WTC11 (cell line): ENCODE data around the gene OPCML. TPM values are rescaled to one million over a fixed set of nuclear protein-coding genes. Genes with fewer than 3 reads are reported as not detected.

Experiments used
- ATAC-seq: fragments of 200-7000 bp; cut with Tn5 transposase; 2 replicates; pipeline ENCODE4 v1.10.0; 2021; ENCODE audit warnings: mild to moderate bottlenecking, moderate library complexity
- CTCF ChIA-PET: fragments of 300-600 bp; sonication (Branson Sonifier 250); formaldehyde crosslinking; loops from one replicate; lab custom pipeline; 2021; ENCODE audit warnings: antibody characterized with exemption; lab: Charles Lee
- POLR2A ChIA-PET: fragments of 350-600 bp; sonication (Branson Sonifier 250); formaldehyde crosslinking; loops from one replicate; lab custom pipeline; 2021; ENCODE audit warnings: antibody characterized with exemption; lab: Charles Lee
- DNase-seq: peaks from one replicate; pipeline ENCODE4 v3.0.0; 2021; ENCODE audit warnings: low spot score
- H3K27ac Mint-ChIP-seq: 2 replicates; pipeline ENCODE4 v1.8.0; 2021; ENCODE audit warnings: mixed read lengths
- H3K27me3 Mint-ChIP-seq: 2 replicates; pipeline ENCODE4 v1.8.0; 2021; ENCODE audit warnings: low read depth, mild to moderate bottlenecking, moderate library complexity, mixed read lengths
- H3K36me3 Mint-ChIP-seq: 2 replicates; pipeline ENCODE4 v1.8.0; 2021; ENCODE audit warnings: mixed read lengths
- H3K4me1 Mint-ChIP-seq: 2 replicates; pipeline ENCODE4 v1.8.0; 2022; ENCODE audit warnings: mixed read lengths
- H3K4me3 Mint-ChIP-seq: 2 replicates; pipeline ENCODE4 v1.8.0; 2021; ENCODE audit warnings: mild to moderate bottlenecking, moderate library complexity, mixed read lengths
- H3K9me3 Mint-ChIP-seq: 2 replicates; pipeline ENCODE4 v1.8.0; 2021; ENCODE audit warnings: mixed read lengths
- MXD4 ChIP-seq: fragments of 250-450 bp; sonication (Bioruptor Pico); IDR thresholded peaks from 2 replicates; pipeline ENCODE4 v1.8.0; 2021; ENCODE audit warnings: mild to moderate bottlenecking, moderate library complexity, borderline replicate concordance
- NFATC4 ChIP-seq: fragments of 250-450 bp; sonication (Bioruptor Pico); IDR thresholded peaks from 2 replicates; pipeline ENCODE4 v1.9.0; 2021; ENCODE audit warnings: mild to moderate bottlenecking
- NFE2L1 ChIP-seq: sonication (generic); formaldehyde crosslinking; IDR thresholded peaks from 2 replicates; pipeline ENCODE4 v1.8.1; 2023; ENCODE audit warnings: missing genetic modification reagents
- NR2C2 ChIP-seq: sonication (generic); formaldehyde crosslinking; IDR thresholded peaks from 2 replicates; pipeline ENCODE4 v1.8.0; 2022; ENCODE audit warnings: mild to moderate bottlenecking, missing genetic modification reagents
- TCF7 ChIP-seq: sonication (generic); formaldehyde crosslinking; IDR thresholded peaks from 2 replicates; pipeline ENCODE4 v1.8.0; 2022; ENCODE audit warnings: mild to moderate bottlenecking, low read depth, missing genetic modification reagents, moderate library complexity
- TP53 ChIP-seq: sonication (generic); formaldehyde crosslinking; IDR thresholded peaks from 2 replicates; pipeline ENCODE4 v1.8.1; 2023; ENCODE audit warnings: mild to moderate bottlenecking, missing genetic modification reagents
- ZNF121 ChIP-seq: sonication (generic); formaldehyde crosslinking; IDR thresholded peaks from 2 replicates; pipeline ENCODE4 v1.8.0; 2023; ENCODE audit warnings: missing genetic modification reagents
- ZNF138 ChIP-seq: sonication (generic); formaldehyde crosslinking; conservative IDR thresholded peaks from 2 replicates; pipeline ENCODE4 v1.8.1; 2022; ENCODE audit warnings: mild to moderate bottlenecking, moderate library complexity, missing genetic modification reagents
- ZNF219 ChIP-seq: sonication (generic); formaldehyde crosslinking; IDR thresholded peaks from 2 replicates; pipeline ENCODE4 v1.8.0; 2023; ENCODE audit warnings: missing genetic modification reagents, mild to moderate bottlenecking, borderline replicate concordance
- ZNF232 ChIP-seq: sonication (generic); formaldehyde crosslinking; IDR thresholded peaks from 2 replicates; pipeline ENCODE4 v1.8.0; 2022; ENCODE audit warnings: mild to moderate bottlenecking, missing genetic modification reagents
- ZNF396 ChIP-seq: fragments of 250-450 bp; sonication (Bioruptor Pico); IDR thresholded peaks from 2 replicates; pipeline ENCODE4 v1.8.0; 2021; ENCODE audit warnings: mild to moderate bottlenecking, moderate library complexity, borderline replicate concordance
- ZNF416 ChIP-seq: fragments of 250-450 bp; sonication (Bioruptor Pico); IDR thresholded peaks from 2 replicates; pipeline ENCODE4 v1.9.0; 2021; ENCODE audit warnings: mild to moderate bottlenecking, inconsistent platforms
- total RNA-seq: library from RNA; stranded (reverse); gene quantifications from 3 replicates; pipeline ENCODE4 v1.2.3, GENCODE V29; 2021
- TF ChIP-seq, protein P1 (sequence below): sonication (generic); formaldehyde crosslinking; IDR thresholded peaks from 2 replicates; pipeline ENCODE4 v1.8.0; 2023; ENCODE audit warnings: mild to moderate bottlenecking, missing genetic modification reagents
- TF ChIP-seq, protein P2 (sequence below): fragments of 250-450 bp; sonication (Bioruptor Pico); IDR thresholded peaks from 2 replicates; pipeline ENCODE4 v1.9.0; 2021; ENCODE audit warnings: mild to moderate bottlenecking, borderline replicate concordance
- TF ChIP-seq, protein P3 (sequence below): sonication (generic); formaldehyde crosslinking; IDR thresholded peaks from 2 replicates; pipeline ENCODE4 v1.8.1; 2022; ENCODE audit warnings: mild to moderate bottlenecking, missing genetic modification reagents, moderate library complexity, borderline replicate concordance
- TF ChIP-seq, protein P4 (sequence below): fragments of 250-450 bp; sonication (Bioruptor Pico); IDR thresholded peaks from 2 replicates; pipeline ENCODE4 v1.9.0; 2021; ENCODE audit warnings: mild to moderate bottlenecking
- TF ChIP-seq, protein P5 (sequence below): sonication (generic); formaldehyde crosslinking; IDR thresholded peaks from 2 replicates; pipeline ENCODE4 v1.8.1; 2023; ENCODE audit warnings: mild to moderate bottlenecking, missing genetic modification reagents, moderate library complexity

Gene OPCML
- total RNA-seq, 1 experiment from 2014 or later, result 1.5 TPM

DNA sequence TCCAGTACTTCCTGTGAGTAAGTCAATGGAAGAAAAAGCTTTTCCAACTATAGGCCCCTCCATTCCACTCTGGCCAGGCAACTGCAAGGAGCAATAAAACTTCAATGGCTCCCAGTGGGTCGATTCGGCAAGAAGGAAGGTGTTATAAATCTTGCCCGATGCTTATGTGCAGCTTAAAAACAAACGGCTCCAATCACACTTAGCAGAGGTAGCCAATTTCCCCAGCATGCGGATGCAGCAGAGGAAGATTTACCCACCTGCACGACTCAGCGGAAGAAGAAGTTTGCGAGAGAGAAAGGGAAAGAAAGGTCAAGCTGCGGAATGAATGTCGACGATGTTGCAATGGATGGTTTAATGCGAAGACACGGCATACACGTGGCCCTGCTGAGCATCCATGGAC, 141.5 kb downstream of the OPCML start:
- Mint-ChIP-seq H3K27me3 (no peaks in the 10 kb centered on the region), H3K36me3 (no peaks in the 10 kb centered on the region), H3K27ac (no peak overlapping the region), H3K9me3 (no peaks in the 10 kb centered on the region), H3K4me3 (no peak overlapping the region), H3K4me1 (peaks cover 9% of the 10 kb centered on the region)
- no peak for DNase-seq
- CTCF ChIA-PET, result interaction anchor here (1.2 to 1.5 kb wide), 3 partner anchors 228 to 431 kb away, joined by 3 to 4 read pairs (median 3); no protein-coding TSS in a partner anchor
- ATAC-seq, result no peak
- no peak for TF ChIP-seq TCF7
- no peak for TF ChIP-seq NR2C2 (CRISPR knock-in tag)
- TF ChIP-seq, protein P1, sequence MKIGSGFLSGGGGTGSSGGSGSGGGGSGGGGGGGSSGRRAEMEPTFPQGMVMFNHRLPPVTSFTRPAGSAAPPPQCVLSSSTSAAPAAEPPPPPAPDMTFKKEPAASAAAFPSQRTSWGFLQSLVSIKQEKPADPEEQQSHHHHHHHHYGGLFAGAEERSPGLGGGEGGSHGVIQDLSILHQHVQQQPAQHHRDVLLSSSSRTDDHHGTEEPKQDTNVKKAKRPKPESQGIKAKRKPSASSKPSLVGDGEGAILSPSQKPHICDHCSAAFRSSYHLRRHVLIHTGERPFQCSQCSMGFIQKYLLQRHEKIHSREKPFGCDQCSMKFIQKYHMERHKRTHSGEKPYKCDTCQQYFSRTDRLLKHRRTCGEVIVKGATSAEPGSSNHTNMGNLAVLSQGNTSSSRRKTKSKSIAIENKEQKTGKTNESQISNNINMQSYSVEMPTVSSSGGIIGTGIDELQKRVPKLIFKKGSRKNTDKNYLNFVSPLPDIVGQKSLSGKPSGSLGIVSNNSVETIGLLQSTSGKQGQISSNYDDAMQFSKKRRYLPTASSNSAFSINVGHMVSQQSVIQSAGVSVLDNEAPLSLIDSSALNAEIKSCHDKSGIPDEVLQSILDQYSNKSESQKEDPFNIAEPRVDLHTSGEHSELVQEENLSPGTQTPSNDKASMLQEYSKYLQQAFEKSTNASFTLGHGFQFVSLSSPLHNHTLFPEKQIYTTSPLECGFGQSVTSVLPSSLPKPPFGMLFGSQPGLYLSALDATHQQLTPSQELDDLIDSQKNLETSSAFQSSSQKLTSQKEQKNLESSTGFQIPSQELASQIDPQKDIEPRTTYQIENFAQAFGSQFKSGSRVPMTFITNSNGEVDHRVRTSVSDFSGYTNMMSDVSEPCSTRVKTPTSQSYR (CRISPR knock-in tag), result no peak
- POLR2A ChIA-PET, result no interaction called here

DNA sequence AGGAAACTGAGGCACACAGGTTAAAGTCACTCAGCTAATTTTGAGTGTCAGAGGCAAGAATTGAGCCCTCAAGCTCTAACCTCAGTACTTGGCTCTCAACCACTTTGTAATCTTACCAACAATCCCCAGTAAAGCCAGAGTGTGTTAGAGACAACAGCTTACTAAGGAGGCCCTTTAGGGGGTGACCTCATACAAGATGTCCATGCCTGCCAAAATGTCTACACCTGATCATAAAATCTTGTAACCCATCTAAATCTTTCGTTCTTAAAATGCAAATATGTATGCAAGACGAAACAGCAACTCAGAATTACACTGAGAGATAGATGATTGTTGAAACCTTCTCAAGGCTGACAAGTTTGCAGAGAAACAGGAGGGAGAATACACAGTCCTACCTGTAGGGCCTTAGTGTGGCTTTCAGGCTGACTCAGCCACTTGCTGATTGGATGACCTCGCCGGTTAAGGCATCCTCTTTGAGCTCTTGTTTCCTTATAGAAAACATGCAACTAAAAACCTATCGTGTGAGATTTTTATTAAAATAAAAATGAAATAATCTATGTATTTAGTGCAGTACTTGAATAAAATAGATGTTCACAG, 143.2 kb downstream of the OPCML start:
- H3K4me1 Mint-ChIP-seq, result peaks cover 12% of the 10 kb centered on the region
- POLR2A ChIA-PET, result no interaction called here
- no peak overlapping the region for H3K4me3 Mint-ChIP-seq
- no peaks in the 10 kb centered on the region for H3K9me3 Mint-ChIP-seq
- no peaks in the 10 kb centered on the region for H3K27me3 Mint-ChIP-seq
- no peak overlapping the region for H3K27ac Mint-ChIP-seq
- DNase-seq (no peak), ATAC-seq (no peak)
- no peak for TF ChIP-seq MXD4 (CRISPR knock-in tag)
- TF ChIP-seq, protein P2, sequence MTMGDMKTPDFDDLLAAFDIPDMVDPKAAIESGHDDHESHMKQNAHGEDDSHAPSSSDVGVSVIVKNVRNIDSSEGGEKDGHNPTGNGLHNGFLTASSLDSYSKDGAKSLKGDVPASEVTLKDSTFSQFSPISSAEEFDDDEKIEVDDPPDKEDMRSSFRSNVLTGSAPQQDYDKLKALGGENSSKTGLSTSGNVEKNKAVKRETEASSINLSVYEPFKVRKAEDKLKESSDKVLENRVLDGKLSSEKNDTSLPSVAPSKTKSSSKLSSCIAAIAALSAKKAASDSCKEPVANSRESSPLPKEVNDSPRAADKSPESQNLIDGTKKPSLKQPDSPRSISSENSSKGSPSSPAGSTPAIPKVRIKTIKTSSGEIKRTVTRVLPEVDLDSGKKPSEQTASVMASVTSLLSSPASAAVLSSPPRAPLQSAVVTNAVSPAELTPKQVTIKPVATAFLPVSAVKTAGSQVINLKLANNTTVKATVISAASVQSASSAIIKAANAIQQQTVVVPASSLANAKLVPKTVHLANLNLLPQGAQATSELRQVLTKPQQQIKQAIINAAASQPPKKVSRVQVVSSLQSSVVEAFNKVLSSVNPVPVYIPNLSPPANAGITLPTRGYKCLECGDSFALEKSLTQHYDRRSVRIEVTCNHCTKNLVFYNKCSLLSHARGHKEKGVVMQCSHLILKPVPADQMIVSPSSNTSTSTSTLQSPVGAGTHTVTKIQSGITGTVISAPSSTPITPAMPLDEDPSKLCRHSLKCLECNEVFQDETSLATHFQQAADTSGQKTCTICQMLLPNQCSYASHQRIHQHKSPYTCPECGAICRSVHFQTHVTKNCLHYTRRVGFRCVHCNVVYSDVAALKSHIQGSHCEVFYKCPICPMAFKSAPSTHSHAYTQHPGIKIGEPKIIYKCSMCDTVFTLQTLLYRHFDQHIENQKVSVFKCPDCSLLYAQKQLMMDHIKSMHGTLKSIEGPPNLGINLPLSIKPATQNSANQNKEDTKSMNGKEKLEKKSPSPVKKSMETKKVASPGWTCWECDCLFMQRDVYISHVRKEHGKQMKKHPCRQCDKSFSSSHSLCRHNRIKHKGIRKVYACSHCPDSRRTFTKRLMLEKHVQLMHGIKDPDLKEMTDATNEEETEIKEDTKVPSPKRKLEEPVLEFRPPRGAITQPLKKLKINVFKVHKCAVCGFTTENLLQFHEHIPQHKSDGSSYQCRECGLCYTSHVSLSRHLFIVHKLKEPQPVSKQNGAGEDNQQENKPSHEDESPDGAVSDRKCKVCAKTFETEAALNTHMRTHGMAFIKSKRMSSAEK, result no peak
- TF ChIP-seq, protein P3, sequence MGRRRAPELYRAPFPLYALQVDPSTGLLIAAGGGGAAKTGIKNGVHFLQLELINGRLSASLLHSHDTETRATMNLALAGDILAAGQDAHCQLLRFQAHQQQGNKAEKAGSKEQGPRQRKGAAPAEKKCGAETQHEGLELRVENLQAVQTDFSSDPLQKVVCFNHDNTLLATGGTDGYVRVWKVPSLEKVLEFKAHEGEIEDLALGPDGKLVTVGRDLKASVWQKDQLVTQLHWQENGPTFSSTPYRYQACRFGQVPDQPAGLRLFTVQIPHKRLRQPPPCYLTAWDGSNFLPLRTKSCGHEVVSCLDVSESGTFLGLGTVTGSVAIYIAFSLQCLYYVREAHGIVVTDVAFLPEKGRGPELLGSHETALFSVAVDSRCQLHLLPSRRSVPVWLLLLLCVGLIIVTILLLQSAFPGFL (CRISPR knock-in tag), result no peak
- CTCF ChIA-PET, result interaction anchor here (1.0 to 1.3 kb wide), 2 partner anchors 92 to 141 kb away, joined by 3 read pairs; no protein-coding TSS in a partner anchor
- H3K36me3 Mint-ChIP-seq, result no peaks in the 10 kb centered on the region

DNA sequence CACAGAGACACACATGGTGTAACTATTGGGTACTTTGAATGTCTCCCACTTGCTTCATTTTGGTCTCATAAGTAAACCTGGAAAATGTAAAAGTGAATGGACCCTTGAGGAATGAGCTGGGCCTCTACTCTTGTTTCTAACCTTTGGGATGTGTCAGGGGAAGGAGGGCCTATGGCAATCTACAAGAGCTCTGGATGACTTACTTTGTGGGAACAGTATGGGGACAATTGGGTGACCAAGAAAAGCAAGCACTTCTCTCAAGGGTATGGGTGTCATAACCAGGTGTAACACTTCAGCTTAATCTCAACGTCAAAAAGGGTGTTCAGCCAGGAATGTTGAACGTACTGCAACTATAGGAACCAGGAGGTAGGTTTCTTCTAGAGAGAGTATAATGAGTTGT, 144.0 kb downstream of the OPCML start:
- no peak for DNase-seq
- POLR2A ChIA-PET, result no interaction called here
- Mint-ChIP-seq H3K4me1 (peaks cover 12% of the 10 kb centered on the region), H3K36me3 (no peaks in the 10 kb centered on the region), H3K27ac (no peak overlapping the region), H3K9me3 (no peaks in the 10 kb centered on the region), H3K4me3 (no peak overlapping the region), H3K27me3 (no peaks in the 10 kb centered on the region)
- CTCF ChIA-PET, result interaction anchor here (1.3 kb wide), 1 partner anchor 142 kb away, joined by 3 read pairs; no protein-coding TSS in a partner anchor
- no peak for ATAC-seq
- TF ChIP-seq, protein P4, sequence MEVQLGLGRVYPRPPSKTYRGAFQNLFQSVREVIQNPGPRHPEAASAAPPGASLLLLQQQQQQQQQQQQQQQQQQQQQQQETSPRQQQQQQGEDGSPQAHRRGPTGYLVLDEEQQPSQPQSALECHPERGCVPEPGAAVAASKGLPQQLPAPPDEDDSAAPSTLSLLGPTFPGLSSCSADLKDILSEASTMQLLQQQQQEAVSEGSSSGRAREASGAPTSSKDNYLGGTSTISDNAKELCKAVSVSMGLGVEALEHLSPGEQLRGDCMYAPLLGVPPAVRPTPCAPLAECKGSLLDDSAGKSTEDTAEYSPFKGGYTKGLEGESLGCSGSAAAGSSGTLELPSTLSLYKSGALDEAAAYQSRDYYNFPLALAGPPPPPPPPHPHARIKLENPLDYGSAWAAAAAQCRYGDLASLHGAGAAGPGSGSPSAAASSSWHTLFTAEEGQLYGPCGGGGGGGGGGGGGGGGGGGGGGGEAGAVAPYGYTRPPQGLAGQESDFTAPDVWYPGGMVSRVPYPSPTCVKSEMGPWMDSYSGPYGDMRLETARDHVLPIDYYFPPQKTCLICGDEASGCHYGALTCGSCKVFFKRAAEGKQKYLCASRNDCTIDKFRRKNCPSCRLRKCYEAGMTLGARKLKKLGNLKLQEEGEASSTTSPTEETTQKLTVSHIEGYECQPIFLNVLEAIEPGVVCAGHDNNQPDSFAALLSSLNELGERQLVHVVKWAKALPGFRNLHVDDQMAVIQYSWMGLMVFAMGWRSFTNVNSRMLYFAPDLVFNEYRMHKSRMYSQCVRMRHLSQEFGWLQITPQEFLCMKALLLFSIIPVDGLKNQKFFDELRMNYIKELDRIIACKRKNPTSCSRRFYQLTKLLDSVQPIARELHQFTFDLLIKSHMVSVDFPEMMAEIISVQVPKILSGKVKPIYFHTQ, result no peak
- TF ChIP-seq ZNF138 (CRISPR knock-in tag) (no peak), NFE2L1 (CRISPR knock-in tag) (no peak), ZNF121 (no peak), ZNF396 (CRISPR knock-in tag) (no peak), NFATC4 (no peak), ZNF232 (CRISPR knock-in tag) (no peak), ZNF219 (CRISPR knock-in tag) (no peak), ZNF416 (CRISPR knock-in tag) (no peak), TP53 (no peak)
- TF ChIP-seq, protein P5, sequence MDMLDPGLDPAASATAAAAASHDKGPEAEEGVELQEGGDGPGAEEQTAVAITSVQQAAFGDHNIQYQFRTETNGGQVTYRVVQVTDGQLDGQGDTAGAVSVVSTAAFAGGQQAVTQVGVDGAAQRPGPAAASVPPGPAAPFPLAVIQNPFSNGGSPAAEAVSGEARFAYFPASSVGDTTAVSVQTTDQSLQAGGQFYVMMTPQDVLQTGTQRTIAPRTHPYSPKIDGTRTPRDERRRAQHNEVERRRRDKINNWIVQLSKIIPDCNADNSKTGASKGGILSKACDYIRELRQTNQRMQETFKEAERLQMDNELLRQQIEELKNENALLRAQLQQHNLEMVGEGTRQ (CRISPR knock-in tag), result no peak
- TF ChIP-seq, protein P1 (CRISPR knock-in tag), result no peak
